IMR-90 (cell line): ENCODE measurements around the gene LCN12. TPM values are rescaled to one million over a fixed set of nuclear protein-coding genes. Genes with fewer than 3 reads are reported as not detected.

ENCODE experiments used
- ATAC-seq: fragments of 200-7000 bp; cut with Tn5 transposase; 2 replicates; pipeline ENCODE4 v1.9.1; 2020; ENCODE audit warnings: low read depth, mild to moderate bottlenecking, moderate library complexity
- BruUV-seq: library from RNA; stranded (reverse); fragments of 400-500 nt; replicated peaks from 2 replicates; lab custom pipeline; 2021; lab: Mats Ljungman, UMichigan
- CTCF ChIA-PET: fragments of 300-600 bp; formaldehyde crosslinking; extraction: SDS; loops from one replicate; lab custom pipeline; 2021; ENCODE audit warnings: antibody characterized with exemption; lab: Yijun Ruan, JAX
- POLR2A ChIA-PET: fragments of 300-600 bp; sonication (Branson Sonifier 250); formaldehyde crosslinking; loops from one replicate; lab custom pipeline; 2022; ENCODE audit warnings: antibody characterized with exemption; ENCODE audit not compliant: unreplicated experiment; lab: Charles Lee
- DNase-seq: peaks from one replicate; pipeline ENCODE4 v3.0.0; 2013
- H2AFZ ChIP-seq: replicated peaks from 2 replicates; pipeline ENCODE3; 2013; ENCODE audit warnings: low read length, mild to moderate bottlenecking; ENCODE audit not compliant: poor library complexity
- H2AK5ac ChIP-seq: 2 replicates; pipeline ENCODE4 v1.6.1; 2013; ENCODE audit warnings: low read depth, low read length, inconsistent platforms
- H2AK9ac ChIP-seq: replicated peaks from 2 replicates; pipeline ENCODE3; 2013; ENCODE audit warnings: mild to moderate bottlenecking, low read depth, low read length, moderate library complexity; ENCODE audit not compliant: poor library complexity
- H2BK120ac ChIP-seq: 2 replicates; pipeline ENCODE4 v1.6.1; 2013; ENCODE audit warnings: low read depth, low read length, inconsistent platforms
- H2BK15ac ChIP-seq: 3 replicates; pipeline ENCODE4 v1.6.1; 2013; ENCODE audit warnings: low read depth, low read length, inconsistent platforms
- H2BK20ac ChIP-seq: 2 replicates; pipeline ENCODE4 v1.6.1; 2013; ENCODE audit warnings: low read depth, mild to moderate bottlenecking, inconsistent platforms, low read length, moderate library complexity
- H2BK5ac ChIP-seq: 2 replicates; pipeline ENCODE4 v1.6.1; 2013; ENCODE audit warnings: mild to moderate bottlenecking, low read depth, low read length, inconsistent platforms; ENCODE audit not compliant: poor library complexity, severe bottlenecking
- H3K14ac ChIP-seq: replicated peaks from 2 replicates; pipeline ENCODE4 v1.6.1; 2013; ENCODE audit warnings: low read depth, low read length, inconsistent platforms
- H3K18ac ChIP-seq: 2 replicates; pipeline ENCODE4 v1.6.1; 2013; ENCODE audit warnings: low read depth, low read length, control low read depth
- H3K23ac ChIP-seq: 2 replicates; pipeline ENCODE4 v1.6.1; 2013; ENCODE audit warnings: low read depth, low read length, inconsistent platforms
- H3K27ac ChIP-seq: 2 replicates; pipeline ENCODE4 v1.5.1; 2013; ENCODE audit warnings: mild to moderate bottlenecking, control low read depth, low read length; ENCODE audit not compliant: insufficient read depth
- H3K27me3 ChIP-seq: 2 replicates; pipeline ENCODE4 v1.6.1; 2013; ENCODE audit warnings: low read length; ENCODE audit not compliant: control insufficient read depth, insufficient read depth
- H3K36me3 ChIP-seq: 2 replicates; pipeline ENCODE4 v1.6.1; 2013; ENCODE audit warnings: low read length, mixed read lengths; ENCODE audit not compliant: control insufficient read depth, insufficient read depth
- H3K4ac ChIP-seq: 2 replicates; pipeline ENCODE4 v1.6.1; 2013; ENCODE audit warnings: low read depth, low read length, inconsistent platforms
- H3K4me1 ChIP-seq: 2 replicates; pipeline ENCODE4 v1.6.1; 2013; ENCODE audit warnings: low read length, mixed read lengths; ENCODE audit not compliant: control insufficient read depth, insufficient read depth
- H3K4me2 ChIP-seq: 2 replicates; pipeline ENCODE4 v1.6.1; 2013; ENCODE audit warnings: low read depth, mild to moderate bottlenecking, control low read depth, low read length, moderate library complexity
- H3K4me3 ChIP-seq: 2 replicates; pipeline ENCODE4 v1.5.1; 2013; ENCODE audit warnings: low read depth, mild to moderate bottlenecking, control low read depth, low read length, moderate library complexity; ENCODE audit not compliant: insufficient read depth
- H3K56ac ChIP-seq: 2 replicates; pipeline ENCODE4 v1.6.1; 2013; ENCODE audit warnings: low read length, inconsistent platforms; ENCODE audit not compliant: insufficient read depth; ENCODE audit errors: extremely low read depth
- H3K79me1 ChIP-seq, 2 experiments: 2 replicates each; pipeline ENCODE4 v1.6.1; 2013; ENCODE audit warnings: low read length in 2 of 2, inconsistent platforms in 1 of 2, low read depth in 1 of 2
- H3K9ac ChIP-seq: 2 replicates; pipeline ENCODE4 v1.6.1; 2013; ENCODE audit warnings: low read depth, low read length, control low read depth
- H3K9me1 ChIP-seq: 2 replicates; pipeline ENCODE4 v1.6.1; 2013; ENCODE audit warnings: low read length, inconsistent platforms; ENCODE audit not compliant: insufficient read depth
- H3K9me3 ChIP-seq: 2 replicates; pipeline ENCODE4 v1.6.1; 2013; ENCODE audit warnings: low read length; ENCODE audit not compliant: control insufficient read depth, insufficient read depth
- H4K20me1 ChIP-seq: 2 replicates; pipeline ENCODE4 v1.6.1; 2013; ENCODE audit warnings: low read length, inconsistent platforms; ENCODE audit not compliant: insufficient read depth
- H4K5ac ChIP-seq: 2 replicates; pipeline ENCODE4 v1.6.1; 2013; ENCODE audit warnings: mild to moderate bottlenecking, low read depth, low read length, control low read depth
- H4K8ac ChIP-seq, 2 experiments: 2 replicates each; pipeline ENCODE4 v1.6.1; 2013; ENCODE audit warnings: low read depth in 2 of 2, low read length in 2 of 2, control low read depth in 1 of 2, inconsistent platforms in 1 of 2
- H4K91ac ChIP-seq: 2 replicates; pipeline ENCODE4 v1.6.1; 2013; ENCODE audit warnings: low read depth, low read length, inconsistent platforms; ENCODE audit not compliant: insufficient read depth
- BHLHE40 ChIP-seq: fragments of 150-350 bp; IDR thresholded peaks from 2 replicates; pipeline ENCODE4 v1.6.1; 2016; ENCODE audit warnings: mild to moderate bottlenecking, low read depth, low read length
- CEBPB ChIP-seq: IDR thresholded peaks from 2 replicates; pipeline ENCODE4 v1.6.1; 2012; ENCODE audit warnings: low read depth, low read length, improper control_type of control experiment
- CHD1 ChIP-seq: IDR thresholded peaks from 2 replicates; pipeline ENCODE4 v1.6.1; 2012; ENCODE audit warnings: low read depth, low read length, improper control_type of control experiment
- ELK1 ChIP-seq: fragments of 150-350 bp; IDR thresholded peaks from 2 replicates; pipeline ENCODE4 v1.6.1; 2016; ENCODE audit warnings: low read depth, mild to moderate bottlenecking, low read length, moderate library complexity, borderline replicate concordance
- MAFK ChIP-seq: IDR thresholded peaks from 2 replicates; pipeline ENCODE4 v1.6.1; 2012; ENCODE audit warnings: low read depth, low read length, improper control_type of control experiment
- MAZ ChIP-seq: IDR thresholded peaks from 2 replicates; pipeline ENCODE4 v1.6.1; 2012; ENCODE audit warnings: low read depth, mild to moderate bottlenecking, low read length, improper control_type of control experiment, moderate library complexity, borderline replicate concordance
- MXI1 ChIP-seq: IDR thresholded peaks from 2 replicates; pipeline ENCODE4 v1.6.1; 2012; ENCODE audit warnings: low read depth, mild to moderate bottlenecking, low read length, moderate library complexity, borderline replicate concordance
- NFE2L2 ChIP-seq: fragments of 150-350 bp; IDR thresholded peaks from 2 replicates; pipeline ENCODE4 v1.6.1; 2016; ENCODE audit warnings: low read depth, mild to moderate bottlenecking, low read length
- POLR2A ChIP-seq: IDR thresholded peaks from 2 replicates; pipeline ENCODE4 v1.6.1; 2012; ENCODE audit warnings: mild to moderate bottlenecking, low read depth, low read length
- RAD21 ChIP-seq: IDR thresholded peaks from 2 replicates; pipeline ENCODE4 v1.6.1; 2012; ENCODE audit warnings: low read length, improper control_type of control experiment
- RCOR1 ChIP-seq: IDR thresholded peaks from 2 replicates; pipeline ENCODE4 v1.6.1; 2012; ENCODE audit warnings: mild to moderate bottlenecking, low read length, improper control_type of control experiment; ENCODE audit not compliant: insufficient replicate concordance
- RFX5 ChIP-seq: IDR thresholded peaks from 2 replicates; pipeline ENCODE4 v1.8.0; 2012; ENCODE audit warnings: low read depth, mild to moderate bottlenecking, low read length, moderate library complexity
- SMC3 ChIP-seq: fragments of 150-350 bp; IDR thresholded peaks from 2 replicates; pipeline ENCODE4 v1.6.1; 2016; ENCODE audit warnings: low read depth, mild to moderate bottlenecking, antibody characterized with exemption, low read length, moderate library complexity
- USF2 ChIP-seq: fragments of 150-350 bp; IDR thresholded peaks from 2 replicates; pipeline ENCODE4 v1.6.1; 2017; ENCODE audit warnings: mild to moderate bottlenecking, antibody characterized with exemption, low read length, low read depth
- WGBS, 2 experiments: methylation state at CpG; one replicate each; pipeline versions ENCODE4 v1.1.5 to v1.1.7; 2013; ENCODE audit warnings: missing lambda C conversion rate in 2 of 2; ENCODE audit not compliant: insufficient read length in 1 of 2; ENCODE audit errors: extremely low coverage in 2 of 2; 5-methylcytosine and 5-hydroxymethylcytosine counted together
- dilution Hi-C: fragments of 300-500 bp; cut with HindIII; formaldehyde crosslinking; loops from one replicate; pipeline ENCODE4 v1.14.3; 2018; ENCODE audit warnings: low sequenced_read_pairs; ENCODE audit not compliant: unreplicated experiment
- in situ Hi-C: fragments of 300-500 bp; cut with MboI; formaldehyde crosslinking; loops from 3 replicates; pipeline ENCODE4 v1.14.3; 2019; ENCODE audit warnings: low sequenced_read_pairs, inconsistent platforms, mixed read lengths
- intact Hi-C: fragments of 100-400 bp; cut with micrococcal nuclease; formaldehyde crosslinking; loops from 2 replicates; pipeline ENCODE4 v1.10.0; 2022
- polyA plus RNA-seq, 3 experiments: library from polyadenylated mRNA; depleted of rRNA; stranded (reverse); fragments of >200 nt; gene quantifications; 2 replicates each; pipeline ENCODE4 v1.2.3, GENCODE V29; 2012; ENCODE audit warnings: low replicate concordance in 1 of 3
- total RNA-seq: library from RNA; depleted of rRNA; stranded (reverse); fragments of >200 nt; gene quantifications from 2 replicates; pipeline ENCODE4 v1.2.3, GENCODE V29; 2012

The LCN12 gene
- total and polyA plus RNA-seq, 2 of the 4 experiments (the other 2 are of a cell fraction), result 0.12 TPM; not detected in 1

- no peak overlapping the region for H3K27ac ChIP-seq
- TF ChIP-seq BHLHE40 (no peak), RFX5 (no peak), USF2 (no peak), CHD1 (no peak), NFE2L2 (no peak), RCOR1 (no peak), CEBPB (no peak), SMC3 (no peak), MAFK (no peak), RAD21 (no peak), MAZ (no peak), POLR2A (no peak), ELK1 (no peak), MXI1 (no peak)
- ATAC-seq, result no peak
- no peak overlapping the region for H3K9ac ChIP-seq
- H3K4me2 ChIP-seq, result no peak overlapping the region
- no peak overlapping the region for H2AK5ac ChIP-seq
- BruUV-seq, result no TSS peak
- no peak overlapping the region for H3K18ac ChIP-seq
- no peak overlapping the region for H4K5ac ChIP-seq
- H4K91ac ChIP-seq, result no peak overlapping the region
- no peak overlapping the region for H4K8ac ChIP-seq
- H3K4ac ChIP-seq, result no peak overlapping the region
- peaks cover 12% of the 10 kb centered on the region for H3K36me3 ChIP-seq
- H3K9me1 ChIP-seq, result no peaks in the 10 kb centered on the region
- H3K9me3 ChIP-seq, result no peaks in the 10 kb centered on the region
- no peak overlapping the region for H3K14ac ChIP-seq
- no peak overlapping the region for H2AFZ ChIP-seq
- no peaks in the 10 kb centered on the region for H3K27me3 ChIP-seq
- no peak overlapping the region for H2BK15ac ChIP-seq
- no peak overlapping the region for H3K56ac ChIP-seq
- H2BK5ac ChIP-seq, result no peak overlapping the region
- intact Hi-C loops (no loop called here), in situ Hi-C loops (no loop called here), dilution Hi-C loops (no loop called here)
- CTCF ChIA-PET, result no interaction called here
- H3K4me3 ChIP-seq, result no peak overlapping the region
- H2BK20ac ChIP-seq, result no peak overlapping the region
- H3K79me1 ChIP-seq, result no peaks in the 10 kb centered on the region; a peak in 1 of 4 replicates
- H2AK9ac ChIP-seq, result no peak overlapping the region
- H2BK120ac ChIP-seq, result no peak overlapping the region
- no peaks in the 10 kb centered on the region for H4K20me1 ChIP-seq
- H3K4me1 ChIP-seq, result no peaks in the 10 kb centered on the region
- no peak overlapping the region for H3K23ac ChIP-seq
- POLR2A ChIA-PET, result no interaction called here
- 91% methylated on average over 12 of the region's 13 CpGs; no CpG with 5 or more reads in 1 of the 2 experiments for WGBS, 2 experiments
- DNase-seq, result no peak
These were observed 25.3 kb upstream of the LCN12 start for GRCh38 chr9:136926749-136927148.
